ENCODE results near the gene RASGRF1.

RASGRF1 gene

GRCh38 chr15:78983146-78983918, 107.2 kb downstream of the RASGRF1 start:
- DNase-seq, result no peak

- no peak for DNase-seq
These were observed 107.8 kb downstream of the RASGRF1 start for GRCh38 chr15:78982736-78983135.

- no peak for DNase-seq
These were observed 108.9 kb downstream of the RASGRF1 start for GRCh38 chr15:78981532-78982313.

- peak; percentile 21 for DNase-seq
These were observed 110.9 kb downstream of the RASGRF1 start for GRCh38 chr15:78979456-78980320.

- DNase-seq, result no peak
These were observed 111.9 kb downstream of the RASGRF1 start for GRCh38 chr15:78978601-78979179.

GRCh38 chr15:78977591-78978347, 112.8 kb downstream of the RASGRF1 start:
- no peak for DNase-seq

- no peak for DNase-seq
These were observed 113.4 kb downstream of the RASGRF1 start for GRCh38 chr15:78977091-78977571.

- DNase-seq, result no peak
These were observed 113.9 kb downstream of the RASGRF1 start for GRCh38 chr15:78976691-78977090.

- DNase-seq, result no peak
These were observed 116.2 kb downstream of the RASGRF1 start for GRCh38 chr15:78974272-78974918.

- no peak for DNase-seq
These were observed 120.8 kb downstream of the RASGRF1 start for GRCh38 chr15:78969687-78970349.

GRCh38 chr15:78968539-78969271, 121.9 kb downstream of the RASGRF1 start:
- DNase-seq, result no peak

GRCh38 chr15:78968114-78968513, 122.5 kb downstream of the RASGRF1 start:
- no peak for DNase-seq

GRCh38 chr15:78960308-78960707, 130.3 kb downstream of the RASGRF1 start:
- DNase-seq, result no peak

- DNase-seq, result no peak
These were observed 131.2 kb downstream of the RASGRF1 start for GRCh38 chr15:78959360-78959759.

GRCh38 chr15:78957416-78958093, 133.0 kb downstream of the RASGRF1 start:
- no peak for DNase-seq

- DNase-seq, result no peak
These were observed 133.6 kb downstream of the RASGRF1 start for GRCh38 chr15:78956937-78957336.

- no peak for DNase-seq
These were observed 135.2 kb downstream of the RASGRF1 start for GRCh38 chr15:78955355-78955754.

- no peak for DNase-seq
These were observed 138.7 kb downstream of the RASGRF1 start for GRCh38 chr15:78951841-78952238.

Data from CD4-positive, alpha-beta T cell treated with Interleukin-4 for 4 hours (primary cell).